HG03175 (cell line): ENCODE data around the gene PHC2.

Experiments used
- ATAC-seq: cut with Tn5 transposase; IDR thresholded peaks from one replicate; pipeline ENCODE4 v1.9.1; 2021; ENCODE audit warnings: mild to moderate bottlenecking, moderate library complexity; ENCODE audit not compliant: unreplicated experiment

Gene PHC2

DNA sequence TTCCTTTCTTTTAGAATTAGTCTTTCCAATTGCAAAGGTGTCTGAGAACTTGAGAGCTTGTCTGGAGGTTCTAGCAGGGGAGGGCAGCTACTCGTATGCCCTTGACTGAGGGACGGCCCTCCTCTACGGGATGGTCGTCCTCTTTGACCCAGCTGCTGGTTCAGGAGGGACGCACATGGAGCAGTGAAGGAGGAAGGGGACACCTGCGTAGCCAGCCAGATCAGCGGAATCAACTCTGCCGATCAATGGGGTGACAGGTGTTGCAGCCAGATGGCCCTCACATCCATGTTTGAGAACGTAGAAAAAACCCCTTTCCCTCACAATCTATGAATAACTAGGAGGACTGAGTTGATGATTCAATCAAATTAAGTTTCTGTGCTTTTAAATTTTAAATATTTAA is 94.3 kb downstream of the PHC2 start:
- ATAC-seq: no peak

GRCh38 chr1:33335020-33335419 is 95.9 kb downstream of the PHC2 start:
- no peak for ATAC-seq

DNA sequence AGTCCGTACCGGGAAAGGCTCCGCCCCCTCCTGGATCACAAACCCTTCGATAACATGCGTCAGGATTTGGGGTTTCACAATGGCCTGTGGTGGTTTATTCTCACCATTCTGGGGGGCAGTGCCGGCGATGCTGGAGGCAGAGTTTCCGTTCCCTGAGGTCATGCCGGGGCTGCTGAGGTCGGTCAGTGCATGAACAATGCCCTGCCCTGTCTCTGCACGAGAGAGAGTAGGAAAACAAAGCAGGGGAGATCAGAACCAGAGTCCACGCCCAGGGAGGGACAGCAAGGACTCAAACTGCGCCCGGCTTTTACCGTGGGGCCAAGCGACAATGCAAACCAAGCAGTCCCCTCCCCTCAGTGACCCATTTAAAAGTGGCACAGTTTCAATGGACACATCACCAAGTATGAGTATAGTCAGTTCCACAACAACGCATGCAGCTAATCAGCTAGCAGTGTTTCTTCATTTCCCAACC is 96.8 kb downstream of the PHC2 start:
- no peak for ATAC-seq

GRCh38 chr1:33332881-33333280 is 98.0 kb downstream of the PHC2 start:
- ATAC-seq: no peak

GRCh38 chr1:33332357-33332789 is 98.5 kb downstream of the PHC2 start:
- ATAC-seq: no peak

GRCh38 chr1:33331444-33332356 is 99.2 kb downstream of the PHC2 start:
- no peak for ATAC-seq

GRCh38 chr1:33330906-33331305 is 100.0 kb downstream of the PHC2 start:
- no peak for ATAC-seq

DNA sequence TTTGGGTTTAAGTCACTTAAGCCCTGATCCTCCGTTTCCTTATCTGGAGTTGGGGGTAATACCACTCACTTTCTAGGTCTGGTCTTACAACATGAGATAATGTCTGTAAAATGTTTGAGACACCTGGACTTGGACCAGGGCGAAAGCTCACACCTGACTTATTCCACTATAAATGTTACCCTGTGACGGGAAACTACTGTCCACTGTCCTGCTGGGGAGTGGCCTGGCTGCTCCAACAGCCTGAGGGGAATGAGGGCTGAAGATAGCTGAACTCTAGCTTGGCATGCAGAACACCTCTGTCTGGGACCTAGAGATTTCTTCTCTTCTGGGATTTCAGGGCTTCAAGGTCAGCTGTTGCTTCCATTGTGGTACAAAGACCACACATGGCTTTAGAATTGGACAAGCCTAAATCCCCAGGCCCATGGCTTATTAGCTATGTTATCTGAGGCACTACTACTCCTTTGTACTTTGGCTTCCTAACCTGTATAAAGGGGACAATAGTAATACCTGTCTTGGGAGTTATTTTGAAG is 100.5 kb downstream of the PHC2 start:
- ATAC-seq: no peak

GRCh38 chr1:33329600-33330305 is 101.1 kb downstream of the PHC2 start:
- ATAC-seq: no peak

DNA sequence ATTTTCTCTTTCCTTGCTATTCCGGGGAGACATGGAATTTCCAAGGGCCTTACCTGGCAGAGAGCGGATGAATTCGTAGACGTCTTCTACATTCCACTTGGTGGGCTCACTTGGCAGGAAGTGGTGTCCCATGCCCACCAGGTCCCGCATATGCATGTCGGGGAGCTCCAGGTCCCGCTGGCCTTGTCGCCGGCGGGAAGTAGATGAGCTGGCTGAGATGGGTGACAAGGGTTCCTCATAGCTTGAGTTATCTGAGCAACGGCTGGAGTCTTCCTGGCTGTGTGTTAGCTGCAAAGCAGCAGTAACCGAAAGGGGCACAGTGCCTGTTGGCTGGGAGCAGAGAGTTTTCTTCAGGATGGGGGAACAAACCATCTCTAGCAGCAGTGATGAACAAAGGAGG is 102.1 kb downstream of the PHC2 start:
- ATAC-seq: no peak

- ATAC-seq: no peak
Measured at GRCh38 chr1:33327587-33328325, 103.1 kb downstream of the PHC2 start.

GRCh38 chr1:33326785-33327184 is 104.1 kb downstream of the PHC2 start:
- ATAC-seq: no peak

- ATAC-seq: no peak
Measured at GRCh38 chr1:33324677-33325575, 106.0 kb downstream of the PHC2 start.

DNA sequence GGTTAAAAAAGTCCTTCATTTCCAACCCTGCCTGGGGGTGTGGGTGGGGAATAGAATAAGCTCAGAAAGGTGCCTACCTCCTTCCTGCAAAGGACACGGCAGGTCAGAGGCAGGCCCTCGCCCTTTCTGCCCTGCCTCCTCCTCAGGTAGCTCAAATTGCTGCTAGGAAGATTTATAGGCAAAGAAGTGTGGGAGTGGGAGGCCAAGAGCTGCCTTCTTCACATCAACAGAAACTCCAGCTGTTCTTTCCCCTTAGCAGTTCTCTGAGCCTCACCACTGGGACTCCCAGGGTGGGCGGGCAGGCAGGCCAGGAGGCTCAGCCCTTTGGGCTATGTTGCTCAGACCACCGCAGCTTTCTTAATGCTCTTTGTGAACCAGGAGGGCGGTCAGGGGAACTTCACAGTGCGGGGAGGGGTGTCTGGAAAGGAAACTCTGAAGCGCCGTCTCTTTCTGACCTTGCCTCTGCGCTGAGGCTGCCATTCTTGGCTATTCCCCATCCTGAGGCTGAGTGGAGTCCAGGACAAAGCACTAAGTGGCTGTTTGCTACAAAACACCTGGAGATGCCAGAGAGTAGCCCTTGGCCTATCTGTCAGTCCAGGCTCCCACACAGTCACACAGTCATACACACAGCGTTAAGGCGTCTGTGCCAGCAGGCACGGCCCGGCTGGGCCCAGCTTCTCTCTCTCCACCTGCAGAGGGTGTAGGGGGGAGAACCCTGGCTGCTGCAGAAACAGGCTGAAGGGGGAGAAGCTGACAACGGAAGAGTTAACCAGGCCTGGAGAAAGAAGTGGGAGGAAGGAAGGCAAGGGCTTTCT is 107.0 kb downstream of the PHC2 start:
- no peak for ATAC-seq

- ATAC-seq: no peak
Measured at GRCh38 chr1:33322870-33323585, 107.9 kb downstream of the PHC2 start.

DNA sequence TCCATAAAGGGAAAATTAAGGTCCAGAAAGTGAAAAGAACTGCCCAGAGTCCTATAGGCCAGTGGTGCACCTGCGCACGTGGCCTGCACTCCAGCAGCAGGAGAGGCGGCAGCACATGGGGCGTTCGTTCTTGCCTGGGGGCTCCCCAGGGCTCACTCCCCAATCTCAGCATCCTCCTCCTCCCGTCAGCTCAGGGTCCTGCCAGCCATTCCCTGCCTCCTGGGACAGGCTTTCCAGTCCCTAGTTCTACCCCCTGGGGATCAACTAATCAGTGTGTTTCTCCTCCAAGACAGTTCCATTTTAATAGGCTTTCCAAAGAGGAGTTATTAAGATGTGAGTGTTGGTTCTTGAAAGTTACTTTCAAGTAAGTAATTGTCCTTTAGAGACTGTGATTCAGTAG is 108.8 kb downstream of the PHC2 start:
- ATAC-seq: no peak

GRCh38 chr1:33321178-33321577 is 109.7 kb downstream of the PHC2 start:
- ATAC-seq: no peak

DNA sequence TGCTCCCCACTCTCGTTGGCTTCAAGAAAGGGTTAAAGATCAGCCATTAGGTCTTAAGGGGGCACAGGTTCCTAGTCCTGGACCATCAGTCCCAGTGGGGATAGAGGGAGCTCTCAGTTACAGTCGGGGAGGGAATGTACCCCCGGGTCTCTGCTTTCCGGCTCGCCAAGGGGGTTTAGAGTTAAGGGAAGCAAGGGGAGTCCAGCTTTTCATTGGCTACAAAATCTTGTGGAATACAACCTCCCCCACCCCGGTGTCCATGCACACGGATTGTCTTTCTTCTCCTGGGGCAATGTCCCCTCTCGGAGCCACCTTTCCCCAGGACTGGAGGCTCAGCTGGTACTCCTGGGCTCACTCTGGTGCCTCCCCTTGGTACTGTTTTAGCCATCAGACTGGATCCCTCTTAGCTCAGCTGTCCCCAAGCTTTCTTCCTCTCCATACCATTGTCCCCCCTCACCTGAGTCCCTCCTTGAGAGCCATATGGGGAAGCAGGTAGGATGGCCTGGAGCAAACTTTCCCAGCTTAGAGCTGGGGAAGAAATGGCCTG is 110.2 kb downstream of the PHC2 start, which contains the start of gene A3GALT2:
Gene A3GALT2, minus strand, starts transcription at position 480 of the 547 bp plus-strand sequence. Its CDS starts 0 bp downstream, at position 480.
- no peak for ATAC-seq
